ENCODE measurements around the gene SERPINI2.
A peak's percentile ranks its signal among the peaks of the same experiment; 100 is the strongest.
"Not testable (repeated sequence)": the region's sequence is repeated elsewhere in the genome, so short reads cannot be mapped to it uniquely, and the experiment has no call there.

The SERPINI2 gene

GRCh38 chr3:167445491-167445890, 28.4 kb downstream of the SERPINI2 start:
- no peak for DNase-seq

- DNase-seq, result no peak
Observed at GRCh38 chr3:167441256-167441655, 32.6 kb downstream of the SERPINI2 start.

GRCh38 chr3:167437428-167438139, 36.3 kb downstream of the SERPINI2 start:
- no peak for DNase-seq

- DNase-seq, result not testable (repeated sequence)
Observed at GRCh38 chr3:167426962-167427361, 46.9 kb downstream of the SERPINI2 start.

- DNase-seq, result not testable (repeated sequence)
Observed at GRCh38 chr3:167422396-167422795, 51.4 kb downstream of the SERPINI2 start.

- DNase-seq, result no peak
Observed at GRCh38 chr3:167409611-167410010, 64.2 kb downstream of the SERPINI2 start.

GRCh38 chr3:167406876-167407492, 66.9 kb downstream of the SERPINI2 start:
- DNase-seq, result peak; percentile 86

- DNase-seq, result no peak
Observed at GRCh38 chr3:167397826-167398225, 76.0 kb downstream of the SERPINI2 start.

GRCh38 chr3:167396075-167396474, 77.8 kb downstream of the SERPINI2 start:
- no peak for DNase-seq

GRCh38 chr3:167394003-167394402, 79.8 kb downstream of the SERPINI2 start:
- DNase-seq, result no peak

Measured in NCI-H774 (cell line).